Measurements from ENCODE around the gene DAP. TPM values are rescaled to one million over a fixed set of nuclear protein-coding genes. Genes with fewer than 3 reads are reported as not detected.

The DAP gene
- total RNA-seq, 4 donors from 2014 or later = 33.6 to 71.4 (median 47.9) TPM

DNA sequence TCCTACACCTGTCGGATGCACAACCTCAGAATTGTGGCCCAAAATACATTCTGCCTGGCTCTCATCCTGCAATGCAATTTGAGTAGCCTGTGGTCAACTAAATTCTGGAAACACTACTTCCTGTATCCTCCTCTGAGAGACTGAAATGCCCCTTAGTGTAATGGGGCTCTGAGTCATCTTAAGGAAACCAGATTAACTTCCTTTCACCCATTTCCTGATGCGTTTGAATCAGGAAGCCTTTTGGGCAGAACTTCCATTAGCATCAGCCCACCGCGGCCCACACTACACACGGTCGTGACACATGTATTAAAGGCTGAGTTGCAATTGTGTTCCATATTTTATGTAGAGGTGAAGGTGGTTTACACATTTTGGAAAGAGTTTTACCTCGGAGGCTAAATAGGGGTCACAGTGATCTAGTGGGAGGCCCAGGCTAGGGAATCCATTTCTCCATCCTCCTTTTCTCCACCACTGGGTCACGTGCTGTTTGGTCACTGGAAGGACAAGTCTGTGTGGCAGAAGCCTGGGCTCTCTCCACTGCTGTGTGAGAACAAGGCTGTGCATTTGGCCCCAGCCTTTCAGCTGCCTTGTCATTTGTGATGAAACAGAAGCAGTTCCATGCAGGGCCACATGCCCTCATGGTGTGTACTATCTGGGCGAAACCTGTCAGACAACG, 55.9 kb downstream of the DAP start:
- no peak overlapping the region for H3K4me3 ChIP-seq
- peaks cover 8 to 25% (median 16%) of the 10 kb centered on the region in 4 donors for H3K4me1 ChIP-seq
- no peaks in the 10 kb centered on the region for H3K27me3 ChIP-seq
- WGBS, 2 donors (ENCODE audit: low coverage in 1 of 2) = 54 to 76% methylated on average over 5 to 10 of the region's 10 CpGs
- in situ Hi-C loops (cut with MboI; ENCODE audit: low pct_ligation_motif_present in 1 of 4, low pct_unique_long_range_greater_than_20kb in 1 of 4, low sequenced_read_pairs in 3 of 4) (no loop called here), intact Hi-C loops (cut with DNase I; ENCODE audit: low total_unique reads) (no loop called here)
- DNase-seq = no peak
- peak overlapping the region in 1 of 4 donors; percentile 10 for H3K27ac ChIP-seq
- TF ChIP-seq POLR2AphosphoS5 (IDR thresholded peaks at IDR 0.05) (no peak), EP300 (IDR thresholded peaks at IDR 0.05; ENCODE audit: low read depth) (no peak), POLR2A (IDR thresholded peaks at IDR 0.05) (no peak)
- TF ChIP-seq, protein P1, sequence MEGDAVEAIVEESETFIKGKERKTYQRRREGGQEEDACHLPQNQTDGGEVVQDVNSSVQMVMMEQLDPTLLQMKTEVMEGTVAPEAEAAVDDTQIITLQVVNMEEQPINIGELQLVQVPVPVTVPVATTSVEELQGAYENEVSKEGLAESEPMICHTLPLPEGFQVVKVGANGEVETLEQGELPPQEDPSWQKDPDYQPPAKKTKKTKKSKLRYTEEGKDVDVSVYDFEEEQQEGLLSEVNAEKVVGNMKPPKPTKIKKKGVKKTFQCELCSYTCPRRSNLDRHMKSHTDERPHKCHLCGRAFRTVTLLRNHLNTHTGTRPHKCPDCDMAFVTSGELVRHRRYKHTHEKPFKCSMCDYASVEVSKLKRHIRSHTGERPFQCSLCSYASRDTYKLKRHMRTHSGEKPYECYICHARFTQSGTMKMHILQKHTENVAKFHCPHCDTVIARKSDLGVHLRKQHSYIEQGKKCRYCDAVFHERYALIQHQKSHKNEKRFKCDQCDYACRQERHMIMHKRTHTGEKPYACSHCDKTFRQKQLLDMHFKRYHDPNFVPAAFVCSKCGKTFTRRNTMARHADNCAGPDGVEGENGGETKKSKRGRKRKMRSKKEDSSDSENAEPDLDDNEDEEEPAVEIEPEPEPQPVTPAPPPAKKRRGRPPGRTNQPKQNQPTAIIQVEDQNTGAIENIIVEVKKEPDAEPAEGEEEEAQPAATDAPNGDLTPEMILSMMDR (IDR thresholded peaks at IDR 0.05) = no peak
- H3K9me3 ChIP-seq = no peaks in the 10 kb centered on the region
- no peaks in the 10 kb centered on the region for H3K36me3 ChIP-seq

DNA sequence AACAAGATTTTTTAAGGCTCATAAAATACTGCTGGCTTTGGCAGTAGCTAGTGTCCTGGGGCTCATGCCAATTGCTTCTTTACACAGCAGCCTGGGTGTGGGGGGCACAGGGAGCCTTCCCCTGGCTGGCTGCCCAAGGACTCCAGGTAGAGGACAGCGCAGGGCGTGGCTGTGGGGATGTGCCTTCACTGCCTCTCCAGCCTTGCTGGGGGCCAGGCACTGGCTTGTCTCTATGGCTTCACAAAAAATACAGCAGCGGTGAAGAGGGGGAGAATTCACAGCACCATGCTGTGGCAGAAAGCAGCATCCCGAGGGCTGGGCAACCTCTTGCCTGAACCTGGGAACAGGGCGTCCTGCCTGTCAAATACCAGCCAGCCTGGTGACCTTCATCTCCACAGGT, 57.4 kb downstream of the DAP start:
- WGBS, 2 donors (ENCODE audit: low coverage in 1 of 2) = 72% methylated on average over 5 of the region's 5 CpGs; no CpG with 5 or more reads in 1 of the 2 donors
- H3K27me3 ChIP-seq = no peaks in the 10 kb centered on the region
- H3K4me3 ChIP-seq = no peak overlapping the region
- TF ChIP-seq POLR2A (IDR thresholded peaks at IDR 0.05) (no peak), POLR2AphosphoS5 (IDR thresholded peaks at IDR 0.05) (peak in 1 of 3 donors; percentile 37)
- H3K4me1 ChIP-seq = peaks cover 8 to 25% (median 16%) of the 10 kb centered on the region in 4 donors
- DNase-seq = peak; percentile 78
- H3K9me3 ChIP-seq = no peaks in the 10 kb centered on the region
- H3K27ac ChIP-seq = peak overlapping the region in 1 of 4 donors; percentile 32
- no peaks in the 10 kb centered on the region for H3K36me3 ChIP-seq
- in situ Hi-C loops (cut with MboI; ENCODE audit: low pct_ligation_motif_present in 1 of 4, low pct_unique_long_range_greater_than_20kb in 1 of 4, low sequenced_read_pairs in 3 of 4) = no loop called here
- intact Hi-C loops (cut with DNase I; ENCODE audit: low total_unique reads) = no loop called here

DNA sequence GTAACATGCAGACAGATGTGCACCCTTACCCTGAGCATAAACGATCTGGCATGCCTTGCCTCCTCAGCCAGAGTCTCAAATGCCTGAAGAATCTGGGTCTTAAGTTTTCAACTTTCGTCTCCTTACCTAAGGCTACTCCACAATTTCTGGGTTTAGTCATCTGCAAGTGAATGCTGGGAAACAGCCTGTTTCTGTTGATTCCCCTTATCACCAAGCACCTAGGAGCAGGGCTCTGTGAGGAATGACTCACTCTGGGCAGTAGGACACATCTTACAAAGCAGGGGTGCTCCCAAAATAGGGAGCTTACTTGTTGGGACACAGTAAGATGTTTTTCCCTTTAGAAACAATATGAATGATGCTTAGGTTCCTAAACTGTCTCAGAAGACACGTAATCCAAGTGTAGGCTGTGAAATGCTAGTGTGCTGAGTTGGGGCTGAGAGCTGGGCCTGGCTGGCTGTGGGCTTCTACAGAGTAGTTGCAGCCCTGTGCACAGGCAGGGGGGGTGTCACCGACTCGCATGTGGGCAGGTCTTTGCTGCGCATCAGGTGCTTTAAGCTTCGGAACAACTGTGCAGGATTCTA, 58.0 kb downstream of the DAP start:
- Histone ChIP-seq H3K27me3 (no peaks in the 10 kb centered on the region), H3K9me3 (no peaks in the 10 kb centered on the region), H3K4me3 (no peak overlapping the region), H3K36me3 (no peaks in the 10 kb centered on the region), H3K4me1 (peaks cover 8 to 25% (median 16%) of the 10 kb centered on the region in 4 donors), H3K27ac (no peak overlapping the region)
- intact Hi-C loops (cut with DNase I; ENCODE audit: low total_unique reads) (no loop called here), in situ Hi-C loops (cut with MboI; ENCODE audit: low pct_ligation_motif_present in 1 of 4, low pct_unique_long_range_greater_than_20kb in 1 of 4, low sequenced_read_pairs in 3 of 4) (no loop called here)
- TF ChIP-seq POLR2AphosphoS5 (IDR thresholded peaks at IDR 0.05) (no peak), POLR2A (IDR thresholded peaks at IDR 0.05) (no peak), EP300 (IDR thresholded peaks at IDR 0.05; ENCODE audit: low read depth) (no peak)
- TF ChIP-seq, protein P1 (IDR thresholded peaks at IDR 0.05) = no peak
- DNase-seq = no peak
- WGBS, 2 donors (ENCODE audit: low coverage in 1 of 2) = 63 to 86% methylated on average over 2 to 7 of the region's 7 CpGs

DNA sequence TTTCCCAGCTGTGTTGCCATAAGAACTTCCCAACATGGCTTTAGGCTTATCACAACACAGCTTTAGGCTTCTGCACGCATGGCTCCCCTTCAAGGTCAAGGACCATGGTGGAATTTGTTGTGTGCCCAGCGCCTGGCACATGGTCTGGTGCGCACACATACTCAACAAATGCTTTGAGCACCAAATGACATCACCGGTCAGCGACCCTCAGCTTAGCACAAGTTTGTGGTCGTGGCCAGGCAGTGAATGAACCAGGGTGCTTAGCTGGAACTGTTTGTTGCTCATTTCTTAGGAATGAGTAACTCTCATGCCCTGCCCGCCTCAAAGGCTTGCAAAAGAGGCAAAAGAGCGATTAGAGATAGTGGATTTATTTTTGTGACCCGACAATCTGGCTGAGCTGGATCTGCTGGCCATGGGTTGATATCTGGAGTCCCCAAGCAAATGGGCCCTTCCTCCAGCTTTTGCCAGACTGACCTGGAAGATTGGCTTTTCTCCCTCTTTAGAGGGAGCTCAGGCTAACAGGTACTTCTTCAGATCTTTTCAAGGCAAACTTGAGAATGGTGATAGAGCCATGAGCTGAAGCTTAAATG, 58.9 kb downstream of the DAP start:
- H3K27ac ChIP-seq = peak overlapping the region in 1 of 4 donors; percentile 15
- no peaks in the 10 kb centered on the region for H3K36me3 ChIP-seq
- no peaks in the 10 kb centered on the region for H3K9me3 ChIP-seq
- H3K27me3 ChIP-seq = no peaks in the 10 kb centered on the region
- 82% methylated on average over 9 of the region's 9 CpGs; no CpG with 5 or more reads in 1 of the 2 donors for WGBS, 2 donors (ENCODE audit: low coverage in 1 of 2)
- intact Hi-C loops (cut with DNase I; ENCODE audit: low total_unique reads) = no loop called here
- peaks cover 8 to 25% (median 16%) of the 10 kb centered on the region in 4 donors for H3K4me1 ChIP-seq
- TF ChIP-seq POLR2AphosphoS5 (IDR thresholded peaks at IDR 0.05) (peak in 1 of 3 donors; percentile 10), EP300 (IDR thresholded peaks at IDR 0.05; ENCODE audit: low read depth) (no peak), POLR2A (IDR thresholded peaks at IDR 0.05) (no peak)
- in situ Hi-C loops (cut with MboI; ENCODE audit: low pct_ligation_motif_present in 1 of 4, low pct_unique_long_range_greater_than_20kb in 1 of 4, low sequenced_read_pairs in 3 of 4) = no loop called here
- no peak overlapping the region for H3K4me3 ChIP-seq
- DNase-seq = no peak

DNA sequence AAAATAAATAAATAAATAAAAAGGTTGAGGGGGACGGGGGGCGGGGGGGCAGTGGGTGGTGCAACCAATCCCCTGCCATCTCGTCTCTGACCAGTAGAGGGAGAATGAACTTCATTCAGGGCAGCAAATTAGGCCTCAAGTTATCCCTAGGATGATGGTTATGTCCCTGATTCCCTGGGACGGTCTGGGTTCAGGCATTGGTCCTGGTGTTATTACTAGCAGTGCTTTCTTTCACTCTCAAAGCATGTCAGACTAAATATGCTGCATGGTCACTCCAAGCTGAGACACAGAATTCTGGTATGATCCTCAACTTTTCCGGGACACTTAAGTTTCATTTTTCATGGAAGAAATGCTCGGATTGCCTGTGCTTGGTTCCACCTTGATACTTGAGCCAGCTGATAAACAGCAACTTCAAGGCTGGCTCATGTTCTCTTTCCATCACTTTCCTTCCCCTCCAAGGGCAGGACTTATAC, 59.4 kb downstream of the DAP start:
- TF ChIP-seq POLR2AphosphoS5 (IDR thresholded peaks at IDR 0.05) = no peak
- TF ChIP-seq, protein P1 (IDR thresholded peaks at IDR 0.05) = peak; percentile 20 to 75 (median 63)
- 28 to 43% methylated on average over 4 to 6 of the region's 6 CpGs for WGBS, 2 donors (ENCODE audit: low coverage in 1 of 2)
- in situ Hi-C loops (cut with MboI; ENCODE audit: low pct_ligation_motif_present in 1 of 4, low pct_unique_long_range_greater_than_20kb in 1 of 4, low sequenced_read_pairs in 3 of 4) (no loop called here), intact Hi-C loops (cut with DNase I; ENCODE audit: low total_unique reads) (no loop called here)
- Histone ChIP-seq H3K9me3 (no peaks in the 10 kb centered on the region), H3K27me3 (no peaks in the 10 kb centered on the region), H3K4me1 (peaks cover 8 to 25% (median 16%) of the 10 kb centered on the region in 4 donors), H3K4me3 (no peak overlapping the region), H3K27ac (peak overlapping the region in 1 of 4 donors; percentile 15), H3K36me3 (no peaks in the 10 kb centered on the region)
- DNase-seq = no peak

All from transverse colon (tissue), 4 donors.